ENCODE data around the gene KIF21B.

DNA sequence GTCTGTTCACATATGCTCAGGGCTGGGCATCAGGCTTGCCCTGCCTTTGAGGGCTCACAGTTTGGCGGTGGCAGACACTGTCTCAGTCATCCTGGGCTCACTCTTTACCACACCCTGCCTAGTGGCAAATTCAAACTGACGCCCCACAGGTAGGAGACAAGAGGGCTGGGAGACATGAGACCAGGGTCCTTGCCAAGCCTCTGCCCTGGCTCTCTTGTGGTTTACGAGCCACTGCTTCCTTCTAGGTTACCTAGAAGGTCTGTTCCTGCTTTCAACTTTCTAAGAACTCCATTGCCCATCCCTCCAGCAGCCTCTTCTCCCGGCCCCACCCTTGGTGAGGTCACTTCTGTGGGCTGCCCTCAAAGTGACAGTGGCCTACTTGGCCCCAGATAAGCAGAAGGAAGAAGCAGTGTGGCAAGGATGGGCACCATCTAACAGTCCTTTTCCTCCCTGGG lies 10.5 kb downstream of the KIF21B start:
- TF ChIP-seq, protein P1, sequence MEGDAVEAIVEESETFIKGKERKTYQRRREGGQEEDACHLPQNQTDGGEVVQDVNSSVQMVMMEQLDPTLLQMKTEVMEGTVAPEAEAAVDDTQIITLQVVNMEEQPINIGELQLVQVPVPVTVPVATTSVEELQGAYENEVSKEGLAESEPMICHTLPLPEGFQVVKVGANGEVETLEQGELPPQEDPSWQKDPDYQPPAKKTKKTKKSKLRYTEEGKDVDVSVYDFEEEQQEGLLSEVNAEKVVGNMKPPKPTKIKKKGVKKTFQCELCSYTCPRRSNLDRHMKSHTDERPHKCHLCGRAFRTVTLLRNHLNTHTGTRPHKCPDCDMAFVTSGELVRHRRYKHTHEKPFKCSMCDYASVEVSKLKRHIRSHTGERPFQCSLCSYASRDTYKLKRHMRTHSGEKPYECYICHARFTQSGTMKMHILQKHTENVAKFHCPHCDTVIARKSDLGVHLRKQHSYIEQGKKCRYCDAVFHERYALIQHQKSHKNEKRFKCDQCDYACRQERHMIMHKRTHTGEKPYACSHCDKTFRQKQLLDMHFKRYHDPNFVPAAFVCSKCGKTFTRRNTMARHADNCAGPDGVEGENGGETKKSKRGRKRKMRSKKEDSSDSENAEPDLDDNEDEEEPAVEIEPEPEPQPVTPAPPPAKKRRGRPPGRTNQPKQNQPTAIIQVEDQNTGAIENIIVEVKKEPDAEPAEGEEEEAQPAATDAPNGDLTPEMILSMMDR (IDR thresholded peaks at IDR 0.05; ENCODE audit: insufficient read depth, low read length), result no peak
- TF ChIP-seq POLR2AphosphoS5 (IDR thresholded peaks at IDR 0.05; ENCODE audit: low read depth), result 0 out of 2 replicates have a peak, but pooled peaks have one; percentile 22

Data from HL-60 (cell line).